ENCODE results near the gene CREB3L4. TPM values are rescaled to one million over a fixed set of nuclear protein-coding genes. Genes with fewer than 3 reads are reported as not detected.

CREB3L4 gene
- total and polyA plus RNA-seq, 2 of the 4 experiments (the other 2 are of a cell fraction), result 6.5 to 9.8 TPM

GRCh38 chr1:153963850-153964331 is 3.8 kb upstream of the CREB3L4 start:
- Histone ChIP-seq H2BK5ac (ENCODE audit: low read depth, low read length, poor library complexity, severe bottlenecking) (peak overlapping the region; percentile 69), H3K9me1 (ENCODE audit: insufficient read depth, low read length) (peaks cover 17% of the 10 kb centered on the region; the same call in 1 of the 2 replicates), H2AK5ac (ENCODE audit: low read depth, low read length) (peak overlapping the region; percentile 93), H2BK20ac (ENCODE audit: low read depth, low read length) (peak overlapping the region; percentile 58; the same call in 1 of the 2 replicates), H3K4me2 (ENCODE audit: low read depth, low read length) (peak overlapping the region; percentile 86), H3K18ac (ENCODE audit: low read depth, low read length) (peak overlapping the region; percentile 14), H3K4ac (ENCODE audit: low read depth, low read length) (peak overlapping the region; percentile 97), H2BK120ac (ENCODE audit: low read depth, low read length) (peak overlapping the region; percentile 68), H3K36me3 (ENCODE audit: control insufficient read depth, insufficient read depth, low read length) (peaks cover 13% of the 10 kb centered on the region; the same call in 1 of the 2 replicates), H4K20me1 (ENCODE audit: insufficient read depth, low read length) (peaks cover 3% of the 10 kb centered on the region), H3K27ac (ENCODE audit: insufficient read depth, low read length) (peak overlapping the region; percentile 36), H3K4me3 (ENCODE audit: insufficient read depth, low read depth, low read length) (peak overlapping the region; percentile 76), H3K9me3 (ENCODE audit: control insufficient read depth, insufficient read depth, low read length) (no peaks in the 10 kb centered on the region), H3K23ac (ENCODE audit: low read depth, low read length) (peak overlapping the region; percentile 98), H3K27me3 (ENCODE audit: control insufficient read depth, insufficient read depth, low read length) (no peaks in the 10 kb centered on the region), H2AK9ac (replicated peaks; ENCODE audit: low read depth, low read length, poor library complexity) (peak overlapping the region; percentile 98), H4K91ac (ENCODE audit: insufficient read depth, low read depth, low read length) (peak overlapping the region; percentile 86), H3K14ac (replicated peaks; ENCODE audit: low read depth, low read length) (peak overlapping the region; percentile 94), H4K8ac (ENCODE audit: low read depth in 2 of 2, low read length in 2 of 2) (peak overlapping the region; percentile 61 to 87), H3K4me1 (ENCODE audit: control insufficient read depth, insufficient read depth, low read length) (peaks cover 7% of the 10 kb centered on the region), H3K56ac (ENCODE audit: extremely low read depth, insufficient read depth, low read length) (peak overlapping the region; percentile 87), H4K5ac (ENCODE audit: low read depth, low read length) (peak overlapping the region; percentile 54), H3K79me1 (ENCODE audit: low read depth in 1 of 2, low read length in 2 of 2) (peaks cover 14 to 67% of the 10 kb centered on the region in 2 experiments; a peak in 3 of 4 replicates), H2AFZ (replicated peaks; ENCODE audit: low read length, poor library complexity) (peak overlapping the region; percentile 98), H2BK15ac (ENCODE audit: low read depth, low read length) (peak overlapping the region; percentile 42; the same call in 1 of the 3 replicates), H3K9ac (ENCODE audit: low read depth, low read length) (peak overlapping the region; percentile 62)
- ChIA-PET CTCF (interaction anchor here (1.4 to 2.1 kb wide), 2 partner anchors 12 to 18 kb away, joined by 3 to 10 read pairs; partner anchors contain the start of gene DENND4B), POLR2A (ENCODE audit: unreplicated experiment) (interaction anchor here (1.1 kb wide), 1 partner anchor 14 kb away, joined by 3 read pairs; the partner anchor contains the start of gene JTB)
- WGBS, 2 experiments (ENCODE audit: extremely low coverage in 2 of 2, insufficient read length in 1 of 2), result 1% methylated on average over 14 of the region's 22 CpGs; no CpG with 5 or more reads in 1 of the 2 experiments
- DNase-seq, result no peak
- intact Hi-C loops (cut with micrococcal nuclease) (loop anchor here (2.0 kb wide), 1 partner anchor 23 kb away; the partner anchor contains the start of gene RAB13), dilution Hi-C loops (cut with HindIII; ENCODE audit: low sequenced_read_pairs, unreplicated experiment) (no loop called here), in situ Hi-C loops (cut with MboI; ENCODE audit: low sequenced_read_pairs) (loop anchor here (25.0 kb wide), 1 partner anchor 427 kb away; the partner anchor contains the start of genes S100A3, S100A4, S100A5 and S100A6)
- TSS peak; percentile 37 for BruUV-seq (replicated peaks)
- ATAC-seq (ENCODE audit: low read depth), result no peak
- TF ChIP-seq, protein P1, sequence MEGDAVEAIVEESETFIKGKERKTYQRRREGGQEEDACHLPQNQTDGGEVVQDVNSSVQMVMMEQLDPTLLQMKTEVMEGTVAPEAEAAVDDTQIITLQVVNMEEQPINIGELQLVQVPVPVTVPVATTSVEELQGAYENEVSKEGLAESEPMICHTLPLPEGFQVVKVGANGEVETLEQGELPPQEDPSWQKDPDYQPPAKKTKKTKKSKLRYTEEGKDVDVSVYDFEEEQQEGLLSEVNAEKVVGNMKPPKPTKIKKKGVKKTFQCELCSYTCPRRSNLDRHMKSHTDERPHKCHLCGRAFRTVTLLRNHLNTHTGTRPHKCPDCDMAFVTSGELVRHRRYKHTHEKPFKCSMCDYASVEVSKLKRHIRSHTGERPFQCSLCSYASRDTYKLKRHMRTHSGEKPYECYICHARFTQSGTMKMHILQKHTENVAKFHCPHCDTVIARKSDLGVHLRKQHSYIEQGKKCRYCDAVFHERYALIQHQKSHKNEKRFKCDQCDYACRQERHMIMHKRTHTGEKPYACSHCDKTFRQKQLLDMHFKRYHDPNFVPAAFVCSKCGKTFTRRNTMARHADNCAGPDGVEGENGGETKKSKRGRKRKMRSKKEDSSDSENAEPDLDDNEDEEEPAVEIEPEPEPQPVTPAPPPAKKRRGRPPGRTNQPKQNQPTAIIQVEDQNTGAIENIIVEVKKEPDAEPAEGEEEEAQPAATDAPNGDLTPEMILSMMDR (conservative IDR thresholded peaks at IDR 0.05; ENCODE audit: low read depth, low read length), result no peak
- TF ChIP-seq MXI1 (IDR thresholded peaks at IDR 0.05; ENCODE audit: borderline replicate concordance, low read depth, low read length) (no peak), RAD21 (IDR thresholded peaks at IDR 0.05; ENCODE audit: low read length) (no peak), RFX5 (IDR thresholded peaks at IDR 0.05; ENCODE audit: low read depth, low read length) (no peak), POLR2A (IDR thresholded peaks at IDR 0.05; ENCODE audit: low read depth, low read length) (no peak; the same call in 1 of the 2 replicates), MAFK (IDR thresholded peaks at IDR 0.05; ENCODE audit: low read depth, low read length) (no peak), FOS (IDR thresholded peaks at IDR 0.05; ENCODE audit: low read depth, low read length) (no peak), NFE2L2 (IDR thresholded peaks at IDR 0.05; ENCODE audit: low read depth, low read length) (no peak), RCOR1 (IDR thresholded peaks at IDR 0.05; ENCODE audit: insufficient replicate concordance, low read length) (no peak), MAZ (IDR thresholded peaks at IDR 0.05; ENCODE audit: borderline replicate concordance, low read depth, low read length) (no peak), CEBPB (IDR thresholded peaks at IDR 0.05; ENCODE audit: low read depth, low read length) (no peak), SMC3 (IDR thresholded peaks at IDR 0.05; ENCODE audit: low read depth, low read length) (no peak), BHLHE40 (IDR thresholded peaks at IDR 0.05; ENCODE audit: low read depth, low read length) (no peak)
- TF ChIP-seq, protein P2, sequence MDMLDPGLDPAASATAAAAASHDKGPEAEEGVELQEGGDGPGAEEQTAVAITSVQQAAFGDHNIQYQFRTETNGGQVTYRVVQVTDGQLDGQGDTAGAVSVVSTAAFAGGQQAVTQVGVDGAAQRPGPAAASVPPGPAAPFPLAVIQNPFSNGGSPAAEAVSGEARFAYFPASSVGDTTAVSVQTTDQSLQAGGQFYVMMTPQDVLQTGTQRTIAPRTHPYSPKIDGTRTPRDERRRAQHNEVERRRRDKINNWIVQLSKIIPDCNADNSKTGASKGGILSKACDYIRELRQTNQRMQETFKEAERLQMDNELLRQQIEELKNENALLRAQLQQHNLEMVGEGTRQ (IDR thresholded peaks at IDR 0.05; ENCODE audit: low read depth, low read length), result no peak
- TF ChIP-seq, protein P3, sequence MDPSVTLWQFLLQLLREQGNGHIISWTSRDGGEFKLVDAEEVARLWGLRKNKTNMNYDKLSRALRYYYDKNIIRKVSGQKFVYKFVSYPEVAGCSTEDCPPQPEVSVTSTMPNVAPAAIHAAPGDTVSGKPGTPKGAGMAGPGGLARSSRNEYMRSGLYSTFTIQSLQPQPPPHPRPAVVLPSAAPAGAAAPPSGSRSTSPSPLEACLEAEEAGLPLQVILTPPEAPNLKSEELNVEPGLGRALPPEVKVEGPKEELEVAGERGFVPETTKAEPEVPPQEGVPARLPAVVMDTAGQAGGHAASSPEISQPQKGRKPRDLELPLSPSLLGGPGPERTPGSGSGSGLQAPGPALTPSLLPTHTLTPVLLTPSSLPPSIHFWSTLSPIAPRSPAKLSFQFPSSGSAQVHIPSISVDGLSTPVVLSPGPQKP (IDR thresholded peaks at IDR 0.05; ENCODE audit: borderline replicate concordance, low read depth, low read length), result no peak
